Upper lobe of left lung (tissue), 6 donors: Measurements from ENCODE around the gene L2HGDH. TPM values are rescaled to one million over a fixed set of nuclear protein-coding genes. Genes with fewer than 3 reads are reported as not detected.

Experiments used
- ATAC-seq, 2 donors: fragments of 200-7000 bp; cut with Tn5 transposase; one replicate each; pipeline ENCODE4 v1.9.1; 2022; ENCODE audit warnings: mild to moderate bottlenecking in 2 of 2, moderate library complexity in 2 of 2; ENCODE audit not compliant: low FRiP score in 2 of 2
- DNase-seq, 2 donors: peaks; one replicate each; pipeline ENCODE4 v3.0.0-alpha.2; 2019 to 2020
- H3K27ac ChIP-seq, 4 donors: fragments of 200-600 bp; sonication (generic); one replicate each; pipeline ENCODE4 v1.5.1; 2016 to 2019
- H3K27me3 ChIP-seq, 4 donors: fragments of 200-600 bp; sonication (generic); one replicate each; pipeline ENCODE4 v1.5.1; 2017 to 2019
- H3K36me3 ChIP-seq, 4 donors: fragments of 200-600 bp; sonication (generic); one replicate each; pipeline ENCODE4 v1.5.1; 2016 to 2019
- H3K4me1 ChIP-seq, 4 donors: fragments of 200-600 bp; sonication (generic); one replicate each; pipeline ENCODE4 v1.5.1; 2018 to 2019
- H3K4me3 ChIP-seq, 4 donors: fragments of 200-600 bp; sonication (generic); one replicate each; pipeline ENCODE4 v1.5.1; 2017 to 2019; ENCODE audit warnings: mild to moderate bottlenecking in 2 of 4, moderate library complexity in 1 of 4
- H3K9me3 ChIP-seq, 4 donors: fragments of 200-600 bp; sonication (generic); one replicate each; pipeline ENCODE4 v1.5.1; 2018 to 2019
- CTCF ChIP-seq, 6 experiments: fragments of 450-650 bp in 4 of 6; fragments of 200-600 bp in 2 of 6; sonication (generic) in 2 of 6; IDR thresholded peaks; one replicate each; pipeline ENCODE4 v1.5.1; 2016 to 2019; ENCODE audit warnings: antibody characterized with exemption in 6 of 6
- EP300 ChIP-seq, 4 donors: sonication (generic); formaldehyde crosslinking; IDR thresholded peaks; one replicate each; pipeline ENCODE4 v1.5.1; 2017; ENCODE audit warnings: antibody characterized with exemption in 4 of 4, control low read depth in 2 of 4
- POLR2A ChIP-seq, 4 donors: fragments of 450-650 bp; IDR thresholded peaks; one replicate each; pipeline ENCODE4 v1.5.1; 2016 to 2017; ENCODE audit warnings: antibody characterized with exemption in 4 of 4, mild to moderate bottlenecking in 2 of 4
- POLR2AphosphoS5 ChIP-seq, 2 donors: sonication (generic); formaldehyde crosslinking; IDR thresholded peaks; one replicate each; pipeline ENCODE4 v1.5.1; 2017; ENCODE audit warnings: antibody characterized with exemption in 2 of 2
- WGBS, 2 donors: methylation state at CpG; one replicate each; pipeline ENCODE4 v1.1.5; 2017 to 2018; 5-methylcytosine and 5-hydroxymethylcytosine counted together
- total RNA-seq, 6 donors: library from RNA; depleted of rRNA in 4 of 6; stranded (reverse); fragments of >200 nt in 4 of 6; gene quantifications; one replicate each; pipeline versions ENCODE4 v1.1.0 to v1.2.1, GENCODE V29; 2016 to 2021
- donor health status: DM: no; HTN: no; CAD: no; lungs with moderate emphysema.
- donor health status: DM: no; HTN: yes; CAD: no; lungs with severe emphysema.

L2HGDH gene
- total RNA-seq, 6 donors from 2014 or later: 1.1 to 10.1 (median 4.6) TPM

- Histone ChIP-seq H3K36me3 (peaks cover 0 to 1% (median under 1%) of the 10 kb centered on the region in 4 donors), H3K9me3 (no peaks in the 10 kb centered on the region), H3K27ac (no peak overlapping the region), H3K27me3 (no peaks in the 10 kb centered on the region), H3K4me1 (peaks cover 0 to 4% (median under 1%) of the 10 kb centered on the region in 4 donors), H3K4me3 (no peak overlapping the region)
- ATAC-seq (no peak), DNase-seq (no peak)
- 76 to 78% methylated on average over 4 of the region's 4 CpGs for WGBS, 2 donors
- TF ChIP-seq EP300 (IDR thresholded peaks at IDR 0.05): no peak
Measured at GRCh38 chr14:50352584-50352983, 40.6 kb upstream of the L2HGDH start.

GRCh38 chr14:50350975-50351374, 38.9 kb upstream of the L2HGDH start:
- Histone ChIP-seq H3K27me3 (no peaks in the 10 kb centered on the region), H3K4me1 (peaks cover 0 to 11% (median 3%) of the 10 kb centered on the region in 4 donors), H3K27ac (no peak overlapping the region), H3K4me3 (no peak overlapping the region), H3K36me3 (no peaks in the 10 kb centered on the region), H3K9me3 (no peaks in the 10 kb centered on the region)
- ATAC-seq (no peak), DNase-seq (no peak)
- 70 to 77% methylated on average over 2 of the region's 2 CpGs for WGBS, 2 donors
- TF ChIP-seq POLR2AphosphoS5 (IDR thresholded peaks at IDR 0.05) (no peak), EP300 (IDR thresholded peaks at IDR 0.05) (no peak), CTCF (IDR thresholded peaks at IDR 0.05) (no peak), POLR2A (IDR thresholded peaks at IDR 0.05) (no peak)

GRCh38 chr14:50348933-50349332, 36.9 kb upstream of the L2HGDH start:
- H3K27me3 ChIP-seq: no peaks in the 10 kb centered on the region
- ATAC-seq: no peak
- no peak for TF ChIP-seq EP300 (IDR thresholded peaks at IDR 0.05)
- no peak for TF ChIP-seq POLR2AphosphoS5 (IDR thresholded peaks at IDR 0.05)
- no peak for TF ChIP-seq CTCF (IDR thresholded peaks at IDR 0.05)
- no peak for TF ChIP-seq POLR2A (IDR thresholded peaks at IDR 0.05)

GRCh38 chr14:50347521-50347920, 35.5 kb upstream of the L2HGDH start:
- Histone ChIP-seq H3K9me3 (no peaks in the 10 kb centered on the region), H3K27ac (peak overlapping the region in 1 of 4 donors; percentile 13), H3K27me3 (no peaks in the 10 kb centered on the region), H3K36me3 (no peaks in the 10 kb centered on the region), H3K4me3 (no peak overlapping the region), H3K4me1 (peaks cover 3 to 22% (median 13%) of the 10 kb centered on the region in 4 donors)
- peak in 1 of 2 donors; percentile 29 for DNase-seq
- 0% methylated on average over 1 of the region's 1 CpG for WGBS, 2 donors
- TF ChIP-seq POLR2A (IDR thresholded peaks at IDR 0.05) (no peak), EP300 (IDR thresholded peaks at IDR 0.05) (no peak), CTCF (IDR thresholded peaks at IDR 0.05) (no peak), POLR2AphosphoS5 (IDR thresholded peaks at IDR 0.05) (no peak)
- ATAC-seq: no peak

More at GRCh38 chr14:50348933-50349332, 36.9 kb upstream of the L2HGDH start:
- H3K27ac ChIP-seq: no peak overlapping the region
- no peak overlapping the region for H3K4me3 ChIP-seq
- H3K36me3 ChIP-seq: no peaks in the 10 kb centered on the region
- H3K9me3 ChIP-seq: no peaks in the 10 kb centered on the region
- no peak for DNase-seq
- H3K4me1 ChIP-seq: peaks cover under 1 to 13% (median 4%) of the 10 kb centered on the region in 4 donors

GRCh38 chr14:50345846-50346422, 33.9 kb upstream of the L2HGDH start:
- TF ChIP-seq POLR2AphosphoS5 (IDR thresholded peaks at IDR 0.05) (no peak), POLR2A (IDR thresholded peaks at IDR 0.05) (no peak), CTCF (IDR thresholded peaks at IDR 0.05) (no peak), EP300 (IDR thresholded peaks at IDR 0.05) (no peak)
- Histone ChIP-seq H3K4me3 (no peak overlapping the region), H3K4me1 (peaks cover 3 to 25% (median 17%) of the 10 kb centered on the region in 4 donors), H3K9me3 (no peaks in the 10 kb centered on the region), H3K36me3 (no peaks in the 10 kb centered on the region), H3K27me3 (no peaks in the 10 kb centered on the region), H3K27ac (peak overlapping the region in 2 of 4 donors; percentile 2 to 56)
- DNase-seq (no peak), ATAC-seq (no peak)
- 56 to 57% methylated on average over 6 of the region's 6 CpGs for WGBS, 2 donors
